ENCODE data around the gene ADGRA1.

GRCh38 chr10:133133471-133134231 is 45.9 kb downstream of the ADGRA1 start:
- TF ChIP-seq, protein P1, sequence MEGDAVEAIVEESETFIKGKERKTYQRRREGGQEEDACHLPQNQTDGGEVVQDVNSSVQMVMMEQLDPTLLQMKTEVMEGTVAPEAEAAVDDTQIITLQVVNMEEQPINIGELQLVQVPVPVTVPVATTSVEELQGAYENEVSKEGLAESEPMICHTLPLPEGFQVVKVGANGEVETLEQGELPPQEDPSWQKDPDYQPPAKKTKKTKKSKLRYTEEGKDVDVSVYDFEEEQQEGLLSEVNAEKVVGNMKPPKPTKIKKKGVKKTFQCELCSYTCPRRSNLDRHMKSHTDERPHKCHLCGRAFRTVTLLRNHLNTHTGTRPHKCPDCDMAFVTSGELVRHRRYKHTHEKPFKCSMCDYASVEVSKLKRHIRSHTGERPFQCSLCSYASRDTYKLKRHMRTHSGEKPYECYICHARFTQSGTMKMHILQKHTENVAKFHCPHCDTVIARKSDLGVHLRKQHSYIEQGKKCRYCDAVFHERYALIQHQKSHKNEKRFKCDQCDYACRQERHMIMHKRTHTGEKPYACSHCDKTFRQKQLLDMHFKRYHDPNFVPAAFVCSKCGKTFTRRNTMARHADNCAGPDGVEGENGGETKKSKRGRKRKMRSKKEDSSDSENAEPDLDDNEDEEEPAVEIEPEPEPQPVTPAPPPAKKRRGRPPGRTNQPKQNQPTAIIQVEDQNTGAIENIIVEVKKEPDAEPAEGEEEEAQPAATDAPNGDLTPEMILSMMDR (conservative IDR thresholded peaks at IDR 0.05; ENCODE audit: low read depth in 2 of 2) = no peak
- TF ChIP-seq CREB1 (CRISPR knock-in tag; IDR thresholded peaks at IDR 0.05; ENCODE audit: low read depth) = no peak
- TF ChIP-seq POLR2AphosphoS5 (IDR thresholded peaks at IDR 0.05; ENCODE audit: low read depth) = no peak
- TF ChIP-seq STAT1 (IDR thresholded peaks at IDR 0.05; ENCODE audit: unreplicated experiment) = no peak
- no peak for TF ChIP-seq EZH2 (IDR thresholded peaks at IDR 0.05; ENCODE audit: low read depth, unreplicated experiment)
- TF ChIP-seq, protein P2, sequence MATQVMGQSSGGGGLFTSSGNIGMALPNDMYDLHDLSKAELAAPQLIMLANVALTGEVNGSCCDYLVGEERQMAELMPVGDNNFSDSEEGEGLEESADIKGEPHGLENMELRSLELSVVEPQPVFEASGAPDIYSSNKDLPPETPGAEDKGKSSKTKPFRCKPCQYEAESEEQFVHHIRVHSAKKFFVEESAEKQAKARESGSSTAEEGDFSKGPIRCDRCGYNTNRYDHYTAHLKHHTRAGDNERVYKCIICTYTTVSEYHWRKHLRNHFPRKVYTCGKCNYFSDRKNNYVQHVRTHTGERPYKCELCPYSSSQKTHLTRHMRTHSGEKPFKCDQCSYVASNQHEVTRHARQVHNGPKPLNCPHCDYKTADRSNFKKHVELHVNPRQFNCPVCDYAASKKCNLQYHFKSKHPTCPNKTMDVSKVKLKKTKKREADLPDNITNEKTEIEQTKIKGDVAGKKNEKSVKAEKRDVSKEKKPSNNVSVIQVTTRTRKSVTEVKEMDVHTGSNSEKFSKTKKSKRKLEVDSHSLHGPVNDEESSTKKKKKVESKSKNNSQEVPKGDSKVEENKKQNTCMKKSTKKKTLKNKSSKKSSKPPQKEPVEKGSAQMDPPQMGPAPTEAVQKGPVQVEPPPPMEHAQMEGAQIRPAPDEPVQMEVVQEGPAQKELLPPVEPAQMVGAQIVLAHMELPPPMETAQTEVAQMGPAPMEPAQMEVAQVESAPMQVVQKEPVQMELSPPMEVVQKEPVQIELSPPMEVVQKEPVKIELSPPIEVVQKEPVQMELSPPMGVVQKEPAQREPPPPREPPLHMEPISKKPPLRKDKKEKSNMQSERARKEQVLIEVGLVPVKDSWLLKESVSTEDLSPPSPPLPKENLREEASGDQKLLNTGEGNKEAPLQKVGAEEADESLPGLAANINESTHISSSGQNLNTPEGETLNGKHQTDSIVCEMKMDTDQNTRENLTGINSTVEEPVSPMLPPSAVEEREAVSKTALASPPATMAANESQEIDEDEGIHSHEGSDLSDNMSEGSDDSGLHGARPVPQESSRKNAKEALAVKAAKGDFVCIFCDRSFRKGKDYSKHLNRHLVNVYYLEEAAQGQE (IDR thresholded peaks at IDR 0.05; ENCODE audit: unreplicated experiment) = no peak
- no peak for TF ChIP-seq JUNB (IDR thresholded peaks at IDR 0.05; ENCODE audit: unreplicated experiment)
- TF ChIP-seq EZH2phosphoT487 (IDR thresholded peaks at IDR 0.05; ENCODE audit: unreplicated experiment) = no peak
- no peak for TF ChIP-seq ZNF331 (CRISPR knock-in tag; IDR thresholded peaks at IDR 0.05; ENCODE audit: low read depth)
- TF ChIP-seq ETS1 (IDR thresholded peaks at IDR 0.05) = no peak
- TF ChIP-seq NANOG (IDR thresholded peaks at IDR 0.05; ENCODE audit: borderline replicate concordance) = no peak
